NCI-H1417 treated with DMSO at 0.1 percent for 48 hours (cell line): ENCODE measurements around the gene RTN4RL1.
"Not testable (repeated sequence)": the region's sequence is repeated elsewhere in the genome, so short reads cannot be mapped to it uniquely, and the experiment has no call there.

Experiments used
- DNase-seq: peaks from one replicate; lab custom pipeline; 2025; lab: John Stamatoyannopoulos, UW

The RTN4RL1 gene

DNA sequence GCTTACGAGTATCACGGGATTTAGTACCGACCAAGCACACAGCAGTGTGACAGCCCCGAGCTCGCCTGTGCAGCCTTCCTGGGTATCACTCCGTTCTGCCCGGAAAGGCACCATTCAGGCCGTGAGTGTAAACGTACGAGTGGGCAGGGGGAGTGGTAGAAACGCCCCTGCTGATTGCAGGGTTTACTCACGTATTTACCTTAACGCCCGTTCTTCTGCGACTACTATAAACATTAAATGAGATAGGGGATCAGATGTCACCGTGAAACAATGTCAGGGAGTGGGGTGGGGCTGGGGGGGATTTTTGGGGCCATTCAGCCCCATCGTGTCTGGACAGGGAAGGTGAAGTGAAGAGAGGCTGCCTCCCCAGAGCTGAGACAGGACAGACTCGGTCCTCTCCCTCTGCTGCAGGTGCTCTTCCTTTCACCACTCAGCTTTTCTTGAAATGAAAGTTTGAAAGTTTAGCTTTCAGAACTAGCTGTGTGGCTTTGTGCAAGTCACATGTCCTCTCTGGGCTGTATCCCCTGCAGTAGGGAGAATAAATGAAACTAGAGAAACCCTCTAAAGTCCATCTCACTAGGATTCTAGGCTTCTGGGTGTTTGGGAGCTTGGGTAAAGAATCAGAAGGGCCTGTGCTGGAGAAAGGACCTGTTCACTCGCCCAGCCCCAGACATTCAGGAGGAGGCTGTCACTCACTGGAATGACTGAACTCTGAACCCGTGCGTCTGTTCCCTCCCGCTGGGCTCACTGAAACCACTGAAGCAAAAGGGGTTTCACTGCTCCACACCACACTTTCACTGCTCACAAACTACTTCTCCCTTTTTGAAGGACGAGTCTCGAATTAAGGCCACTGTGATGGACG is 128.7 kb downstream of the RTN4RL1 start:
- no peak for DNase-seq

DNA sequence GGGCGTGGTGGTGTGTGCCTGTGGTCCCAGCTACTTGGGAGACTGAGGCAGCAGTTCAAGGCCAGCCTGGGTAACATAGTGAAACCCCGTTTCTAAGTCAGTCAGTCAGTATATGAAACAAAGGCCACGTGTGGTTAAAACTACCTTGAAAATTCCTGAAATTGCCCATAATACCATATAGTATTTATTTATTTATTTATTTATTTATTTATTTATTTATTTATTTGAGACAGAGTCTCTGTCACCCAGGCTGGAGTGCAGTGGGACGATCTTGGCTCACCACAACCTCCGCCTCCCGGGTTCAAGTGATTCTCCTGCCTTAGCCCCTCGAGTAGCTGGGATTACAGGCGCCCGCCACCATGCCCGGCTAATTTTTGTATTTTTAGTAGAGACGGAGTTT is 129.7 kb downstream of the RTN4RL1 start:
- not testable (repeated sequence) for DNase-seq

DNA sequence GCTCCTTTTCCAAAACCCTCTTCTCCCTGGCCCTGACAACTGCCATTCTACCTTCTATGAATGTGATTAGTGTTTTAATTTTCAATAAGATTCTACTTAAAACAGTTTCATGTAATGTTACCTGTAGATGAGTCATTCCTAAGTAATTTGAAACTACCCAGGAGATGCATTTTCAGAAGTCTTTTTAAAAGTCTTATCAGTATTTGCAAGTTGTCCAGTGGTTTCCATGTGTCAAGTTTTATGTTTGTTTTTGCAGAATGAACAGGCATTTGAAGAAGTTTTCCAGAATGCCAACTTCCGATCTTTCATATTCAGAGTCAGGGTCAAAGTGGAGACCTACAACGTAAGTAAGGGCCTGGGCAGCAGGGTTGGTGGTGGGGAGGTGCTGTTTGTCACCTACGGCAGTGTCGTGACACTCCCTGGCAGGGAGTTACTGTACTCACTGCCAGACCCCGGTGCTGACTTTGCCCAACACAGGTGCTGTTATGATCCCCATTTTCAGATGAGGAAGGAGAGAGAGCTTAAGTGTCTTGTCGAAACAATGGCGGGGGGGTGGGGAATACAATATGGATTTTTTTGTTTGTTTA is 130.3 kb downstream of the RTN4RL1 start:
- DNase-seq, result no peak

DNA sequence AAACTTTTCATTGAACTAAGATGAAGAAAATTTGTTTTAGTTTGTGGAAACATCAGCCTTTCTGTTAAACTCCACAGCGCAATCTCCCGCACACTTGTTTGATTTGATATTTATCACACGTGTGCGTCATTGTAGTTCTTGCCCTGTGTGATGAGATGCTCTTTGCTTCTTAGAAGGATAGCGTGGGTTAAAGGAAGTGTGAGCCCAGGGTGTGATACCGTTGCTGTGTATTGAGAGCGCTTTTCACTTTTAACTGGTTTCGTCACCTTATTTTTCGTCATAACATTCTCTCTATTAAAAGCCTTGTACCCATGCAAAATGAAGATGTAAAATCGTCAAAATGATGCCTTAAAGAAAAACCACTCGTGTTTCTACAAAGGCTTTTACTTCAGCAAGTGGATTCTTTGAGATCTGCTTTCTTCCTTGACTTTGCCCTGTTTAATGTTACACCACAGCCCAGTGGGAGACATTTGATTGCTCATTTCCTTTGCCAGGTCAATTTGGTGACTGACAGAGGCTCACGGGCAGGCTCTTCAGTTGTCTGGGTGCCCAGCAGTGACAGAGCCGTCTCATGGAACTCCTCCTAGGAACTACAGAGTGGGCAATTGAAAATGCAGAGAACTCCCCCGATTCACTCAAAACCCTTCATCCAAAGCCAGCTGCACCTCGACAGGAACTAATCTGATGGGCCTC is 134.2 kb downstream of the RTN4RL1 start:
- DNase-seq, result no peak

DNA sequence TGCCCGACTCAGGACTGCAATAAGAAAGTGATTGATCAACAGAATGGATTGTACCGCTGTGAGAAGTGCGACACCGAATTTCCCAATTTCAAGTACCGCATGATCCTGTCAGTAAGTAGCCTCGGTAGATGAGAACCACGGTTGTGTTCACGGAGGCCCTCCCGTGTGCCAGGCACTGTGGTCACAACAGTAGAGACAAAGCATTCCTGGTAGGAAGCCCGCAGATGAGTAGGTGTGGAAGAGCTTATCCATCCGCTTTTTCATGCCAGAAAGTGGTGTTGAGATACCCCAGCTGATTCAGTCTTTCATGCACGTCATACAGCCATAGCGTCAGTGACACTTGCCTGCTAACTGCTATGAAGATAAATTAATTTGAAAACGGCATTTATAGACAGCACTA is 136.4 kb downstream of the RTN4RL1 start:
- DNase-seq, result no peak
